ENCODE results near the gene TMEM151B. TPM values are rescaled to one million over a fixed set of nuclear protein-coding genes. Genes with fewer than 3 reads are reported as not detected.

TMEM151B gene
- total and polyA plus RNA-seq, 2 of the 4 experiments (the other 2 are of a cell fraction): not detected

GRCh38 chr6:44312901-44313788 lies 42.9 kb downstream of the TMEM151B start, which contains the start of gene AARS2:
AARS2 (minus strand) TSS chr6:44313347; CDS start chr6:44313323, 24 bp downstream.
- peak within 1 kb of the TSS; percentile 34; the same call in 1 of the 2 replicates for H4K91ac ChIP-seq (ENCODE audit: insufficient read depth, low read depth, low read length)
- no peaks in the 10 kb centered on the region for H3K9me3 ChIP-seq (ENCODE audit: control insufficient read depth, insufficient read depth, low read length)
- H3K9me1 ChIP-seq (ENCODE audit: insufficient read depth, low read length): peaks cover 10% of the 10 kb centered on the region
- H2BK15ac ChIP-seq (ENCODE audit: low read depth, low read length): no peak within 1 kb of the TSS
- H2BK20ac ChIP-seq (ENCODE audit: low read depth, low read length): no peak within 1 kb of the TSS
- H2AK9ac ChIP-seq (replicated peaks; ENCODE audit: low read depth, low read length, poor library complexity): peak within 1 kb of the TSS; percentile 57
- H3K79me1 ChIP-seq (ENCODE audit: low read depth in 1 of 2, low read length in 2 of 2): peaks cover 17 to 24% of the 10 kb centered on the region in 2 experiments
- peak within 1 kb of the TSS; percentile 35 for H3K27ac ChIP-seq (ENCODE audit: insufficient read depth, low read length)
- no peak within 1 kb of the TSS for H2BK120ac ChIP-seq (ENCODE audit: low read depth, low read length)
- peak within 1 kb of the TSS; percentile 76 for H3K9ac ChIP-seq (ENCODE audit: low read depth, low read length)
- in situ Hi-C loops (cut with MboI; ENCODE audit: low sequenced_read_pairs) (no loop called here), dilution Hi-C loops (cut with HindIII; ENCODE audit: low sequenced_read_pairs, unreplicated experiment) (no loop called here), intact Hi-C loops (cut with micrococcal nuclease) (no loop called here)
- TF ChIP-seq FOS (IDR thresholded peaks at IDR 0.05; ENCODE audit: low read depth, low read length): no peak
- peak; percentile 10; the same call in 1 of the 2 replicates for TF ChIP-seq NFE2L2 (IDR thresholded peaks at IDR 0.05; ENCODE audit: low read depth, low read length)
- no peak for TF ChIP-seq BHLHE40 (IDR thresholded peaks at IDR 0.05; ENCODE audit: low read depth, low read length)
- TF ChIP-seq MAZ (IDR thresholded peaks at IDR 0.05; ENCODE audit: borderline replicate concordance, low read depth, low read length): peak; percentile 57; the same call in 1 of the 2 replicates
- no peak for TF ChIP-seq SMC3 (IDR thresholded peaks at IDR 0.05; ENCODE audit: low read depth, low read length)
- TF ChIP-seq CTCF (conservative IDR thresholded peaks at IDR 0.05; ENCODE audit: low read depth, low read length): peak; percentile 97
- peak; percentile 82 for TF ChIP-seq MXI1 (IDR thresholded peaks at IDR 0.05; ENCODE audit: borderline replicate concordance, low read depth, low read length)
- TF ChIP-seq RCOR1 (IDR thresholded peaks at IDR 0.05; ENCODE audit: insufficient replicate concordance, low read length): no peak
- TF ChIP-seq RAD21 (IDR thresholded peaks at IDR 0.05; ENCODE audit: low read length): peak; percentile 22; the same call in 1 of the 2 replicates
- no peak for TF ChIP-seq CEBPB (IDR thresholded peaks at IDR 0.05; ENCODE audit: low read depth, low read length)
- TF ChIP-seq POLR2A (IDR thresholded peaks at IDR 0.05; ENCODE audit: low read depth, low read length): peak; percentile 89
- H2AFZ ChIP-seq (replicated peaks; ENCODE audit: low read length, poor library complexity): peak within 1 kb of the TSS; percentile 95
- POLR2A ChIA-PET (ENCODE audit: unreplicated experiment): no interaction called here
- H3K23ac ChIP-seq (ENCODE audit: low read depth, low read length): no peak within 1 kb of the TSS; the same call in 1 of the 2 replicates
- peak within 1 kb of the TSS; percentile 33; the same call in 1 of the 2 replicates for H3K56ac ChIP-seq (ENCODE audit: extremely low read depth, insufficient read depth, low read length)
- 0 out of 2 replicates have a peak within 1 kb of the TSS, but pooled peaks have one; percentile 32 for H3K14ac ChIP-seq (replicated peaks; ENCODE audit: low read depth, low read length)
- H2BK5ac ChIP-seq (ENCODE audit: low read depth, low read length, poor library complexity, severe bottlenecking): peak within 1 kb of the TSS; percentile 40
- peak within 1 kb of the TSS; percentile 79 for H3K4ac ChIP-seq (ENCODE audit: low read depth, low read length)
- H4K8ac ChIP-seq (ENCODE audit: low read depth in 2 of 2, low read length in 2 of 2): peak within 1 kb of the TSS; percentile 56 to 77; a peak in 2 of 4 replicates
- H2AK5ac ChIP-seq (ENCODE audit: low read depth, low read length): no peak within 1 kb of the TSS
- no peak within 1 kb of the TSS for H3K18ac ChIP-seq (ENCODE audit: low read depth, low read length)
- WGBS, 2 experiments (ENCODE audit: extremely low coverage in 2 of 2, insufficient read length in 1 of 2): 4% methylated on average over 31 of the region's 52 CpGs; no CpG with 5 or more reads in 1 of the 2 experiments
- H3K4me1 ChIP-seq (ENCODE audit: control insufficient read depth, insufficient read depth, low read length): peaks cover 8% of the 10 kb centered on the region
- CTCF ChIA-PET: interaction anchor here (0.6 to 1.4 kb wide), 9 partner anchors 8 to 49 kb away, joined by 3 to 6 read pairs (median 4); no protein-coding TSS in a partner anchor
- peaks cover 14% of the 10 kb centered on the region for H3K27me3 ChIP-seq (ENCODE audit: control insufficient read depth, insufficient read depth, low read length)
- peak within 1 kb of the TSS; percentile 79 for H3K4me2 ChIP-seq (ENCODE audit: low read depth, low read length)
- ATAC-seq (ENCODE audit: low read depth) (peak; percentile 96), DNase-seq (peak; percentile 83)
- no TSS peak for BruUV-seq (replicated peaks)
- peak within 1 kb of the TSS; percentile 92 for H3K4me3 ChIP-seq (ENCODE audit: insufficient read depth, low read depth, low read length)
- H4K5ac ChIP-seq (ENCODE audit: low read depth, low read length): peak within 1 kb of the TSS; percentile 26; the same call in 1 of the 2 replicates
- H4K20me1 ChIP-seq (ENCODE audit: insufficient read depth, low read length): no peaks in the 10 kb centered on the region
- H3K36me3 ChIP-seq (ENCODE audit: control insufficient read depth, insufficient read depth, low read length): peaks cover 19% of the 10 kb centered on the region
